PC-3 (cell line): ENCODE data around the gene CBY3.
"Not testable (repeated sequence)": the region's sequence is repeated elsewhere in the genome, so short reads cannot be mapped to it uniquely, and the experiment has no call there.

Source experiments
- CTCF ChIP-seq: fragments of 300-600 bp; sonication (generic); conservative IDR thresholded peaks from 2 replicates; pipeline ENCODE4 v1.5.1; 2017; ENCODE audit warnings: antibody characterized with exemption, low read depth, mild to moderate bottlenecking, low read length
- EZH2phosphoT487 ChIP-seq: fragments of 300-600 bp; sonication (generic); IDR thresholded peaks from 2 replicates; pipeline ENCODE4 v1.6.1; 2018; ENCODE audit warnings: mild to moderate bottlenecking, antibody characterized with exemption, low read length, borderline replicate concordance

GRCh38 chr5:179641745-179642144 lies 39.1 kb downstream of the CBY3 start:
- not testable (repeated sequence) for TF ChIP-seq CTCF, EZH2phosphoT487
